Measurements from ENCODE around the gene PTPN3.

DNA sequence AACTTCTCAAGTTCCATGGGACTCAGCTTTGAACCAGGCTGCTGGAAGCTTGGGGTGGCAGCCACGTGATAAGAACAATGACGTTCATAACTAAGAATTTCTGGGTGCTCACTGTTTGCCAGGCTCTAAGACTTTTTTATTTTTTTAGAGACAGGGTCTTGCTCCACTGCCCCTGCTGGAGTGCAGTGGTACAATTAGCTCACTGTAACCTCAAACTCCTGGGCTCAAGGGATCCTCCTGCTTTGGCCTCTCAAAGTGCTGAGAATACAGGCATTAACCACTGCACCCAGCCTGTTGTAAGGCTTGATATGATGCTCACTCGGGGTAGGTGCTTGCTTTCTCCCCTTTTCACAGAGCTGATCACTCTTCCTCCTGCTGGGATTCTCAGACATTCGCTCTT, 38.7 kb downstream of the PTPN3 start:
- TF ChIP-seq, protein P1, sequence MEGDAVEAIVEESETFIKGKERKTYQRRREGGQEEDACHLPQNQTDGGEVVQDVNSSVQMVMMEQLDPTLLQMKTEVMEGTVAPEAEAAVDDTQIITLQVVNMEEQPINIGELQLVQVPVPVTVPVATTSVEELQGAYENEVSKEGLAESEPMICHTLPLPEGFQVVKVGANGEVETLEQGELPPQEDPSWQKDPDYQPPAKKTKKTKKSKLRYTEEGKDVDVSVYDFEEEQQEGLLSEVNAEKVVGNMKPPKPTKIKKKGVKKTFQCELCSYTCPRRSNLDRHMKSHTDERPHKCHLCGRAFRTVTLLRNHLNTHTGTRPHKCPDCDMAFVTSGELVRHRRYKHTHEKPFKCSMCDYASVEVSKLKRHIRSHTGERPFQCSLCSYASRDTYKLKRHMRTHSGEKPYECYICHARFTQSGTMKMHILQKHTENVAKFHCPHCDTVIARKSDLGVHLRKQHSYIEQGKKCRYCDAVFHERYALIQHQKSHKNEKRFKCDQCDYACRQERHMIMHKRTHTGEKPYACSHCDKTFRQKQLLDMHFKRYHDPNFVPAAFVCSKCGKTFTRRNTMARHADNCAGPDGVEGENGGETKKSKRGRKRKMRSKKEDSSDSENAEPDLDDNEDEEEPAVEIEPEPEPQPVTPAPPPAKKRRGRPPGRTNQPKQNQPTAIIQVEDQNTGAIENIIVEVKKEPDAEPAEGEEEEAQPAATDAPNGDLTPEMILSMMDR (IDR thresholded peaks at IDR 0.05) = peak in 1 of 6 experiments; percentile 7
- no peak for TF ChIP-seq POLR2AphosphoS5 (IDR thresholded peaks at IDR 0.05)
